GM12878 (cell line): ENCODE measurements around the gene IDH3G. TPM values are rescaled to one million over a fixed set of nuclear protein-coding genes. Genes with fewer than 3 reads are reported as not detected.
"Not testable (repeated sequence)": the region's sequence is repeated elsewhere in the genome, so short reads cannot be mapped to it uniquely, and the experiment has no call there.

Experiments
- ATAC-seq: fragments of 200-7000 bp; cut with Tn5 transposase; 3 replicates; pipeline ENCODE4 v1.9.1; 2020; ENCODE audit warnings: mild to moderate bottlenecking, moderate library complexity
- BruUV-seq: library from RNA; stranded (reverse); fragments of 400-500 nt; replicated peaks from 2 replicates; lab custom pipeline; 2021; lab: Mats Ljungman, UMichigan
- CTCF ChIA-PET: fragments of 300-600 bp; sonication (Branson Sonifier 250); formaldehyde crosslinking; extraction: SDS; loops from one replicate; lab custom pipeline; 2021; ENCODE audit warnings: inconsistent platforms; lab: Yijun Ruan, JAX
- POLR2A ChIA-PET: fragments of 350-600 bp; formaldehyde crosslinking; extraction: SDS; loops from one replicate; lab custom pipeline; 2021; ENCODE audit warnings: inconsistent platforms; lab: Charles Lee
- RAD21 ChIA-PET: fragments of 300-600 bp; sonication (Branson Sonifier 250); formaldehyde crosslinking; loops from one replicate; lab custom pipeline; 2023; ENCODE audit warnings: antibody characterized with exemption; ENCODE audit not compliant: unreplicated experiment; lab: Charles Lee
- SMC1A ChIA-PET: fragments of 300-600 bp; sonication (Branson Sonifier 250); formaldehyde crosslinking; loops from one replicate; lab custom pipeline; 2023; ENCODE audit not compliant: unreplicated experiment, uncharacterized antibody; lab: Charles Lee
- DNase-seq: peaks from one replicate; pipeline ENCODE4 v3.0.0-alpha.2; 2011; ENCODE audit warnings: low read depth, low spot score
- FAIRE-seq: peaks from 3 replicates; lab custom pipeline; 2011; peaks lifted over from hg19 to GRCh38; lab: Jason Lieb, UNC
- H2AFZ ChIP-seq: 2 replicates; pipeline ENCODE4 v1.6.0; 2011; ENCODE audit warnings: low read depth, low read length, control low read depth; ENCODE audit not compliant: control insufficient read depth
- H3K27ac ChIP-seq: 2 replicates; pipeline ENCODE4 v1.5.1; 2011; ENCODE audit warnings: control low read depth; ENCODE audit not compliant: control insufficient read depth, insufficient read depth
- H3K27me3 ChIP-seq, 2 experiments: replicated peaks in 1 of 2; 2 replicates each; pipeline versions ENCODE4 v1.6.0 to v1.6.1; 2011; ENCODE audit warnings: low read length in 1 of 2; ENCODE audit not compliant: control insufficient read depth in 2 of 2, insufficient read depth in 2 of 2
- H3K36me3 ChIP-seq, 2 experiments: 2 replicates each; pipeline ENCODE4 v1.5.1; 2011; ENCODE audit warnings: low read length in 1 of 2; ENCODE audit not compliant: control insufficient read depth in 2 of 2, insufficient read depth in 2 of 2
- H3K4me1 ChIP-seq: 2 replicates; pipeline ENCODE4 v1.6.1; 2011; ENCODE audit warnings: mild to moderate bottlenecking, low read length, moderate library complexity, mixed read lengths; ENCODE audit not compliant: control insufficient read depth, insufficient read depth
- H3K4me2 ChIP-seq: 2 replicates; pipeline ENCODE4 v1.6.0; 2011; ENCODE audit warnings: control low read depth; ENCODE audit not compliant: control insufficient read depth, insufficient read depth
- H3K4me3 ChIP-seq: fragments of 200-600 bp; sonication (generic); 2 replicates; pipeline ENCODE4 v1.5.1; 2016
- H3K79me2 ChIP-seq: 2 replicates; pipeline ENCODE4 v1.6.0; 2011; ENCODE audit warnings: low read length; ENCODE audit not compliant: control insufficient read depth, insufficient read depth
- H3K9ac ChIP-seq: 2 replicates; pipeline ENCODE4 v1.8.0; 2011; ENCODE audit warnings: low read length, control low read depth, mixed read lengths; ENCODE audit not compliant: control insufficient read depth, insufficient read depth
- H3K9me3 ChIP-seq: replicated peaks from 3 replicates; pipeline ENCODE4 v1.5.1; 2011; ENCODE audit warnings: mild to moderate bottlenecking, low read length; ENCODE audit not compliant: control insufficient read depth, insufficient read depth
- H4K20me1 ChIP-seq: 2 replicates; pipeline ENCODE4 v1.6.0; 2011; ENCODE audit not compliant: control insufficient read depth, insufficient read depth
- WGBS: methylation state at CpG from one replicate; pipeline ENCODE4 v1.1.6; 2016; ENCODE audit warnings: low lambda C conversion rate; ENCODE audit not compliant: insufficient replicate concordance, insufficient coverage; ENCODE audit errors: missing lambda C conversion rate; 5-methylcytosine and 5-hydroxymethylcytosine counted together
- in situ Hi-C: fragments of 300-500 bp; cut with MboI; formaldehyde crosslinking; loops from 9 replicates; pipeline ENCODE4 v1.14.3; 2018; ENCODE audit warnings: mixed read lengths
- intact Hi-C: fragments of 100-400 bp; cut with micrococcal nuclease; formaldehyde crosslinking; loops from one replicate; pipeline ENCODE4 v1.14.2; 2022; ENCODE audit not compliant: unreplicated experiment
- polyA plus RNA-seq, 11 experiments: library from polyadenylated mRNA; depleted of rRNA in 4 of 11; unstranded in 6 of 11; stranded (reverse) in 5 of 11; fragments of >200 nt; fragmentation: Nextera tagmentation in 4 of 11; fragmentation: Illumina TruSeq in 1 of 11; extraction: Ambion mirVana in 4 of 11; extraction: Trizol in 1 of 11; gene quantifications; 1 replicate in 1 of 11; 2 replicates in 10 of 11; pipeline versions ENCODE4 v1.2.1 to v1.2.3, GENCODE V29; 2011 to 2016; ENCODE audit warnings: inconsistent platforms in 2 of 11, missing spikeins in 2 of 11, low read depth in 1 of 11
- total RNA-seq, 4 experiments: library from RNA; depleted of rRNA in 3 of 4; stranded (reverse); fragments of >200 nt in 3 of 4; fragmentation: Illumina TruSeq in 1 of 4; extraction: Trizol in 1 of 4; gene quantifications; 2 replicates each; pipeline versions ENCODE4 v1.2.1 to v1.2.3, GENCODE V29; 2013 to 2021

The IDH3G gene
- total and polyA plus RNA-seq, 10 of the 15 experiments (the other 5 are each of a cell fraction or from before 2014, with no cell fraction given) = 26.3 to 102 (median 66.6) TPM

DNA sequence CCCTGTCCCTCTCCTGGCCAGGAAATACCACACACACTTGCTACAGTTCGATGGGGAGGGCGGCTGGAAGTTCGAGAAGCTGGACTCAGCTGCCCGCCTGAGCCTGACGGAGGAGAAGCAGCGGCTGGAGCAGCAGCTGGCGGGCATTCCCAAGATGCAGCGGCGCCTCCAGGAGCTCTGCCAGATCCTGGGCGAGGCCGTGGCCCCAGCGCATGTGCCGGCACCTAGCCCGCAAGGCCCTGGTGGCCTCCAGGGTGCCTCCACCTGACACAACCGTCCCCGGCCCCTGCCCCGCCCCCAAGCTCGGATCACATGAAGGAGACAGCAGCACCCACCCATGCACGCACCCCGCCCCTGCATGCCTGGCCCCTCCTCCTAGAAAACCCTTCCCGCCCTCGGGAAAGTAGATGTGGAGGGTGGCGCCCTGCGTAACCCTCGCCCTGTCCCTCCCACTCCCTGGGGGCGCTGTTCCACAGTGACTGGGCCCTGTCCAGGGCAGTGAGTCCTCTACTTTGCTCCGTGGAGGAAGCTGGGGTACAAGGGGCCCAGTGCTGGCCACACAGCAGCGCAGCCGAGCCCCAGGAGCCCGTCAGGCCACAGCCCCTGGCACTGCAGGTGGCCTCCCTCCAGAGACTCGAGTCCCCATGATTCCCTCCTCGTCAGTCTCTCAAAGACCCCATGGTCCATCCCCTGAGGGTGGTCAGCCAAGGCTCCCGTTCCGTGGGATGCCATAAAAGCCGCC is 50.5 kb downstream of the IDH3G start:
- H3K36me3 ChIP-seq, H3K79me2 ChIP-seq, SMC1A ChIA-PET, H3K9me3 ChIP-seq, in situ Hi-C loops, H3K4me2 ChIP-seq, H3K27ac ChIP-seq, H4K20me1 ChIP-seq, DNase-seq, H3K9ac ChIP-seq, RAD21 ChIA-PET, H3K4me3 ChIP-seq, FAIRE-seq, H3K27me3 ChIP-seq, intact Hi-C loops, CTCF ChIA-PET, BruUV-seq, H3K4me1 ChIP-seq, ATAC-seq, H2AFZ ChIP-seq, POLR2A ChIA-PET: not testable (repeated sequence)
- WGBS = 41% methylated on average over 13 of the region's 35 CpGs

DNA sequence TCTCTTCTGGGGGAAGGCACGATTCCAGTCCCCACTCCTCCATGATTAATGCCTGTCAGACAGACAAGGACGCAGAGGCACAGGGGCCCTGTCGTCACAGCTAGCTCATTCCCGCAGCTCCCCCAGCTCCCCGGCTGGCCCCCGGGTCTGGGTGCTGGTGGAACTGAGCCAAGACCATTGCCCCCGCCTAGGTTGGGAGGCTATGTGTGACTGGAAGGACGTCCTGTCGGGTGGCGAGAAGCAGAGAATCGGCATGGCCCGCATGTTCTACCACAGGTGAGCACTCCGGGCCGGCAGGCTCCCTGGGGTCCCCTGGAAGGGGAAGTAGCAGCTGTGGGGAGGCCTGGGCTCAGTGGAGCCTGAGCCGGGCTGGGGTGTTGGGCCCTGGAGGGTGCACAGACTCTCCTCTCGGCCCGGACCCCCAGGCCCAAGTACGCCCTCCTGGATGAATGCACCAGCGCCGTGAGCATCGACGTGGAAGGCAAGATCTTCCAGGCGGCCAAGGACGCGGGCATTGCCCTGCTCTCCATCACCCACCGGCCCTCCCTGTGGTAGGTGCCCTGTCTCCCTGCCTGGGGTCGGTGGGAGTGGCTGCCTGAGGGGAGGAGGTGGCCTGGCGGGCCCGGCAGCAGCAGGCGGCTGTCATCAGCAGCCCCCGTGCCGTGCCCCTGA is 51.2 kb downstream of the IDH3G start:
- 49% methylated on average over 32 of the region's 32 CpGs for WGBS

DNA sequence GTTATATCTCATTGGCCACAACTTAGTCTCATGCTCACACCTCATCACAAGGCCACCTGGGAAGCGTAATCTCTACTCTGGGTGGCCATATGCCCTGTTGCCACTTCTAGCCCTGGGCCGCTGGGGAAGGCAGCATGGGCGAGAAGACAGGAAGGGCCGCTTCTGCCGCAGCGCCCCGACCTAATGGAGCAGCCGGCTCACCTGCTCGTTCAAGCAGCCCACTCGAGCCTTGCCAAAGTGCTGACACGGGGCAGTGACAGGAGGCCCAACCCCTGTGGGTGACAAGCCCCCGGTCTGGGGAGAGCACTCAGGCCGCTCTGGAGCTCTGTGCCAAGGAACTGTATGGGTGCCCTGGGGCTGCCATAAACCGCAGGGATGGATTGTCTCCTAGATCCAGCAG is 52.1 kb downstream of the IDH3G start:
- SMC1A ChIA-PET, H2AFZ ChIP-seq, H3K4me1 ChIP-seq, H3K27me3 ChIP-seq, intact Hi-C loops, POLR2A ChIA-PET, H3K9me3 ChIP-seq, BruUV-seq, H3K4me3 ChIP-seq, DNase-seq, H4K20me1 ChIP-seq, ATAC-seq, H3K36me3 ChIP-seq, H3K79me2 ChIP-seq, H3K27ac ChIP-seq, RAD21 ChIA-PET, CTCF ChIA-PET, FAIRE-seq, H3K4me2 ChIP-seq, in situ Hi-C loops, H3K9ac ChIP-seq: not testable (repeated sequence)
- WGBS = 64% methylated on average over 14 of the region's 14 CpGs

More for the DNA sequence above, 51.2 kb downstream of the IDH3G start:
- in situ Hi-C loops, H3K4me3 ChIP-seq, H3K4me2 ChIP-seq, BruUV-seq, H3K9ac ChIP-seq, H3K27ac ChIP-seq, ATAC-seq, RAD21 ChIA-PET, H3K36me3 ChIP-seq, POLR2A ChIA-PET, H2AFZ ChIP-seq, FAIRE-seq, SMC1A ChIA-PET, intact Hi-C loops, H3K27me3 ChIP-seq, DNase-seq, H3K9me3 ChIP-seq, H3K79me2 ChIP-seq, CTCF ChIA-PET, H3K4me1 ChIP-seq, H4K20me1 ChIP-seq: not testable (repeated sequence)
